Stimulated activated CD8-positive, alpha-beta memory T cell treated with anti-CD3 and anti-CD28 coated beads, Interleukin-2, amount 100 ng/mL, for 48 hours (primary cell): Measurements from ENCODE around the gene DGKI.

ENCODE experiments used
- DNase-seq, 2 donors: peaks; one replicate each; pipeline ENCODE4 v3.0.0-alpha.2; 2020; ENCODE audit warnings: low read depth in 2 of 2

The DGKI gene

GRCh38 chr7:137354396-137354795, 492.4 kb downstream of the DGKI start:
- no peak for DNase-seq

GRCh38 chr7:137351941-137352340, 494.8 kb downstream of the DGKI start:
- DNase-seq: no peak

GRCh38 chr7:137345799-137346449, 500.9 kb downstream of the DGKI start:
- no peak for DNase-seq

GRCh38 chr7:137343281-137343841, 503.4 kb downstream of the DGKI start, which contains the start of gene PTN:
Gene PTN (minus strand): TSS chr7:137343733. CDS start chr7:137254973, 88,760 bp downstream.
- DNase-seq: no peak

GRCh38 chr7:137342828-137343261, 503.9 kb downstream of the DGKI start:
- no peak for DNase-seq

- DNase-seq: no peak
Measured at GRCh38 chr7:137342265-137342664, 504.5 kb downstream of the DGKI start.

GRCh38 chr7:137337902-137338301, 508.9 kb downstream of the DGKI start:
- DNase-seq: no peak

- DNase-seq: no peak
Measured at GRCh38 chr7:137335814-137336213, 511.0 kb downstream of the DGKI start.

- DNase-seq: no peak
Measured at GRCh38 chr7:137331378-137331777, 515.4 kb downstream of the DGKI start.
